Mammary epithelial cell (primary cell): ENCODE data around the gene CTNNA1.

ENCODE experiments used
- CTCF ChIP-seq, 2 donors: IDR thresholded peaks in 1 of 2; conservative IDR thresholded peaks in 1 of 2; 2 replicates each; pipeline ENCODE4 v1.5.1; 2011 to 2012; ENCODE audit warnings: inconsistent platforms in 2 of 2, low read length in 2 of 2, mild to moderate bottlenecking in 2 of 2, control low read depth in 1 of 2, low read depth in 1 of 2; ENCODE audit not compliant: insufficient read depth in 1 of 2; ENCODE audit errors: extremely low read depth in 1 of 2
- EZH2 ChIP-seq: IDR thresholded peaks from 2 replicates; pipeline ENCODE4 v1.6.1; 2012; ENCODE audit warnings: low read length, inconsistent platforms, borderline replicate concordance

GRCh38 chr5:138873466-138874221 lies 120.4 kb downstream of the CTNNA1 start:
- TF ChIP-seq CTCF (conservative IDR thresholded peaks at IDR 0.05 in 1 of 2, IDR thresholded peaks at IDR 0.05 in 1 of 2; ENCODE audit: extremely low read depth in 1 of 2, insufficient read depth in 1 of 2, low read depth in 1 of 2, low read length in 2 of 2) (no peak), EZH2 (no peak)
